Astrocyte (in vitro differentiated cells and primary cell): Measurements from ENCODE around the gene ACOT7. TPM values are rescaled to one million over a fixed set of nuclear protein-coding genes. Genes with fewer than 3 reads are reported as not detected.

Source experiments
- DNase-seq: peaks from one replicate; pipeline ENCODE4 v3.0.0-alpha.2; 2010; ENCODE audit warnings: low read depth
- FAIRE-seq: peaks from 2 replicates; lab custom pipeline; 2011; peaks lifted over from hg19 to GRCh38; lab: Jason Lieb, UNC
- H2AFZ ChIP-seq: 2 replicates; pipeline ENCODE4 v1.6.0; 2012; ENCODE audit warnings: low read depth, low read length, inconsistent platforms
- H3K27ac ChIP-seq: 2 replicates; pipeline ENCODE4 v1.5.1; 2011; ENCODE audit warnings: low read depth, low read length, inconsistent platforms
- H3K27me3 ChIP-seq: 2 replicates; pipeline ENCODE4 v1.6.0; 2011; ENCODE audit warnings: low read length, inconsistent platforms; ENCODE audit not compliant: insufficient read depth
- H3K36me3 ChIP-seq: 2 replicates; pipeline ENCODE4 v1.5.1; 2011; ENCODE audit warnings: low read length, inconsistent platforms; ENCODE audit not compliant: insufficient read depth
- H3K4me1 ChIP-seq: 2 replicates; pipeline ENCODE4 v1.5.1; 2011; ENCODE audit warnings: low read length, inconsistent platforms; ENCODE audit not compliant: insufficient read depth
- H3K4me2 ChIP-seq: 2 replicates; pipeline ENCODE4 v1.6.0; 2012; ENCODE audit warnings: low read length, inconsistent platforms
- H3K4me3 ChIP-seq: 2 replicates; pipeline ENCODE4 v1.5.1; 2011; ENCODE audit warnings: low read depth, mild to moderate bottlenecking, low read length, inconsistent platforms; ENCODE audit not compliant: insufficient read depth
- H3K79me2 ChIP-seq: 2 replicates; pipeline ENCODE4 v1.6.0; 2012; ENCODE audit warnings: mild to moderate bottlenecking, low read length, inconsistent platforms; ENCODE audit not compliant: insufficient read depth
- H3K9ac ChIP-seq: 2 replicates; pipeline ENCODE4 v1.6.0; 2012; ENCODE audit warnings: mild to moderate bottlenecking, low read length, inconsistent platforms
- H3K9me3 ChIP-seq: 2 replicates; pipeline ENCODE4 v1.5.1; 2012; ENCODE audit warnings: low read depth, mild to moderate bottlenecking, low read length, inconsistent platforms; ENCODE audit not compliant: insufficient read depth
- H4K20me1 ChIP-seq: 2 replicates; pipeline ENCODE4 v1.6.0; 2012; ENCODE audit warnings: low read length, inconsistent platforms; ENCODE audit not compliant: insufficient read depth
- H3K27ac Mint-ChIP-seq: one replicate; pipeline ENCODE4 v1.8.0; 2021; ENCODE audit warnings: mild to moderate bottlenecking, mixed read lengths; ENCODE audit not compliant: unreplicated experiment
- H3K27me3 Mint-ChIP-seq: one replicate; pipeline ENCODE4 v1.8.0; 2021; ENCODE audit warnings: low read depth, mixed read lengths; ENCODE audit not compliant: unreplicated experiment
- H3K36me3 Mint-ChIP-seq: one replicate; pipeline ENCODE4 v1.8.0; 2021; ENCODE audit warnings: low read depth, mixed read lengths; ENCODE audit not compliant: unreplicated experiment
- H3K4me1 Mint-ChIP-seq: one replicate; pipeline ENCODE4 v1.8.0; 2021; ENCODE audit warnings: low read depth, mixed read lengths; ENCODE audit not compliant: unreplicated experiment
- H3K4me3 Mint-ChIP-seq: one replicate; pipeline ENCODE4 v1.8.0; 2021; ENCODE audit warnings: mild to moderate bottlenecking, moderate library complexity, mixed read lengths; ENCODE audit not compliant: unreplicated experiment
- H3K9me3 Mint-ChIP-seq: one replicate; pipeline ENCODE4 v1.8.0; 2021; ENCODE audit warnings: mild to moderate bottlenecking, mixed read lengths; ENCODE audit not compliant: unreplicated experiment
- CTCF ChIP-seq: IDR thresholded peaks from 2 replicates; pipeline ENCODE4 v1.5.1; 2011; ENCODE audit warnings: low read depth, mild to moderate bottlenecking, inconsistent platforms, low read length, moderate library complexity; ENCODE audit not compliant: insufficient read depth
- EZH2 ChIP-seq: IDR thresholded peaks from 2 replicates; pipeline ENCODE4 v1.6.1; 2012; ENCODE audit warnings: mild to moderate bottlenecking, low read length, inconsistent platforms; ENCODE audit not compliant: insufficient read depth
- total RNA-seq: library from RNA; stranded (reverse); gene quantifications from 2 replicates; pipeline ENCODE4 v1.2.1, GENCODE V29; 2021

The ACOT7 gene
- total RNA-seq, 1 donor from 2014 or later: 91.1 TPM

DNA sequence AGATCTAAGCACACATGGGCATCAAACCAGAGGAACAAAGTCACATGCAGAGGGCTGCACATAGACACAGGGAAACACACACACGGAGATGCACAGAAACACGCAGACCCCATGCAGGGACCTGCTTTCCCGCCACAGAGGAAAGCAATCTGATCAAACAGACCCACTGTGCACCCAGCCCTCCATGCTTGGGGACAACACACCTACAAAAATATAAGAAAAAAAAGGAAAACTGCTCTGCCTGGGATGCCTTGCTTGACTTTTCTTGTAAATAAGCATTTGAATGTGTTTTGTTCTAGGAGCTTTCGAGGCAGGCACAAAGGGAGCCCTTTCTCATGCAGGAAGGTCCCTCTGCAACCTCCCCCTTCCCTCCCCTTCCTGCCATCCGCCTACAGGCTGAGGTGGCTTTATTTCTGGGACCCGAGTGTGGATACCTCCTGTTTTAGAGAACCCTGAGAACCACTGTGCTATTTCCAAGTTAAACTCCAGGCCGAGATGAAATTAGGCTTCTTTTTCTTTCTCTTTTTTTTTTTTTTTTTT is 154.3 kb downstream of the ACOT7 start:
- H3K9me3 Mint-ChIP-seq: no peaks in the 10 kb centered on the region
- no peak for TF ChIP-seq EZH2
- no peak for TF ChIP-seq CTCF
- H3K4me3 ChIP-seq: no peak overlapping the region
- DNase-seq (no peak), FAIRE-seq (no peak)
- H3K36me3 Mint-ChIP-seq: no peaks in the 10 kb centered on the region
- H3K9me3 ChIP-seq: no peaks in the 10 kb centered on the region
- H3K9ac ChIP-seq: no peak overlapping the region
- peaks cover 12% of the 10 kb centered on the region for H3K79me2 ChIP-seq
- H3K27ac ChIP-seq: no peak overlapping the region
- no peak overlapping the region for H3K27ac Mint-ChIP-seq
- no peaks in the 10 kb centered on the region for H3K36me3 ChIP-seq
- no peak overlapping the region for H3K4me3 Mint-ChIP-seq
- H3K4me1 ChIP-seq: peaks cover 14% of the 10 kb centered on the region
- peaks cover 34% of the 10 kb centered on the region for H3K27me3 Mint-ChIP-seq
- no peak overlapping the region for H3K4me2 ChIP-seq
- peaks cover 5% of the 10 kb centered on the region for H3K4me1 Mint-ChIP-seq
- no peak overlapping the region for H2AFZ ChIP-seq
- H3K27me3 ChIP-seq: peaks cover 31% of the 10 kb centered on the region
- peaks cover 8% of the 10 kb centered on the region for H4K20me1 ChIP-seq

DNA sequence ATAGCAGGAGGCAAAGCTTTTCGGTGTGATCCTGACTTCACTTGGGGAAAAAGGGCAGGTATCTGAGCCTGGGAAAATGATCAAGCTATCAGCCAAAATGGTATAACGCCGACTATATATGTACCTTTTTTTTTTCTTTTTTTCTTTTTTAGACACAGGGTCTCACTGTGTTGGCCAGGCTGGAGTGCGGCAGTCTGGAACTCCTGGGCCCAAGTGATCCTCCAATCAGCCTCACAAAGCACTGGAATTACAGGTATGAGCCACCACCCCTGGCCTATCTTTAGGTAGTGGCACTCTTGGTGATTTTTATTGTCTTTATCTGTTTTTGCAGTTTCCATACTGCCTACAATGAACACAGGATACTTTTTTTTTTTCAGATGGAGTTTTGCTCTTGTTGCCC is 156.5 kb downstream of the ACOT7 start:
- no peak overlapping the region for H2AFZ ChIP-seq
- H3K9me3 ChIP-seq: no peaks in the 10 kb centered on the region
- Mint-ChIP-seq H3K27ac (no peak overlapping the region), H3K36me3 (peaks cover 6% of the 10 kb centered on the region), H3K4me3 (peak overlapping the region; percentile 57), H3K27me3 (peaks cover 24% of the 10 kb centered on the region), H3K9me3 (no peaks in the 10 kb centered on the region), H3K4me1 (peaks cover 13% of the 10 kb centered on the region)
- peaks cover 17% of the 10 kb centered on the region for H3K27me3 ChIP-seq
- TF ChIP-seq CTCF: no peak
- no peak for TF ChIP-seq EZH2
- H3K36me3 ChIP-seq: peaks cover 2% of the 10 kb centered on the region
- no peak overlapping the region for H3K4me3 ChIP-seq
- H4K20me1 ChIP-seq: peaks cover 17% of the 10 kb centered on the region
- DNase-seq: no peak
- H3K27ac ChIP-seq: no peak overlapping the region
- no peak overlapping the region for H3K9ac ChIP-seq
- H3K4me1 ChIP-seq: peaks cover 15% of the 10 kb centered on the region
- H3K79me2 ChIP-seq: peaks cover 18% of the 10 kb centered on the region
- H3K4me2 ChIP-seq: no peak overlapping the region
- FAIRE-seq: no peak

DNA sequence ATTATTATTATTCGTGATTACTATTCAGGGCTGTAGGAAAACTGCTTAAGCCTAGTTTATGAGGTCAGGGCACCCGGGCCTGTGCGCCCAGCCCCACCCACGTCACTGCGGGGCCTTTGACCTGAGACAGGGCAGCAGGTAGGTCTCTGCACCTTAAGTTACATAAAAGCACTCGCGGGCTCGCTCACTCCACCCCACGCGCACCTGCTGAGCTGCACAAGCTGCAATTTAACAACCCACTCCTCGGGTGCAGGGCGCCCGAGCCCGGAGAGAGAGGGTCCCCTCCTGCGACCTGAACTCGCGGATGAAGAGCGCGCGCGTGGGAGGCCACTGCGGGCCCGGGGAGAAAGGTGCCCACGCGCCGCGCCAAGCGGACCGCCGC is 158.3 kb downstream of the ACOT7 start:
- Mint-ChIP-seq H3K4me1 (peaks cover 13% of the 10 kb centered on the region), H3K27ac (no peak overlapping the region), H3K27me3 (peaks cover 11% of the 10 kb centered on the region), H3K36me3 (peaks cover 9% of the 10 kb centered on the region), H3K4me3 (peak overlapping the region; percentile 91), H3K9me3 (no peaks in the 10 kb centered on the region)
- Histone ChIP-seq H3K27ac (peak overlapping the region; percentile 67), H3K79me2 (peaks cover 23% of the 10 kb centered on the region), H3K4me3 (peak overlapping the region; percentile 83), H3K4me1 (peaks cover 12% of the 10 kb centered on the region), H3K36me3 (peaks cover 10% of the 10 kb centered on the region), H3K27me3 (peaks cover 4% of the 10 kb centered on the region), H3K9me3 (no peaks in the 10 kb centered on the region), H3K4me2 (peak overlapping the region; percentile 87), H3K9ac (peak overlapping the region; percentile 84), H4K20me1 (peaks cover 21% of the 10 kb centered on the region), H2AFZ (peak overlapping the region; percentile 20)
- no peak for DNase-seq
- TF ChIP-seq CTCF: no peak
- TF ChIP-seq EZH2: no peak
- FAIRE-seq: no peak
